H9 (cell line): ENCODE data around the gene MAPK8IP3. TPM values are rescaled to one million over a fixed set of nuclear protein-coding genes. Genes with fewer than 3 reads are reported as not detected.

Experiments
- DNase-seq: peaks from one replicate; pipeline ENCODE4 v3.0.0-alpha.2; 2017
- H2AFZ ChIP-seq: one replicate; pipeline ENCODE4 v1.6.1; 2013; ENCODE audit warnings: mild to moderate bottlenecking, low read length, control low read depth, moderate library complexity
- H2AK5ac ChIP-seq: 2 replicates; pipeline ENCODE4 v1.6.1; 2013; ENCODE audit warnings: low read length, control low read depth, mixed read lengths; ENCODE audit not compliant: insufficient read length
- H2BK120ac ChIP-seq: one replicate; pipeline ENCODE4 v1.6.1; 2013; ENCODE audit warnings: low read depth, mild to moderate bottlenecking, low read length, control low read depth, inconsistent platforms; ENCODE audit not compliant: poor library complexity, severe bottlenecking
- H2BK12ac ChIP-seq: 2 replicates; pipeline ENCODE4 v1.6.1; 2013; ENCODE audit warnings: low read length, control low read depth, mixed read lengths, low read depth; ENCODE audit not compliant: insufficient read length
- H2BK15ac ChIP-seq: 2 replicates; pipeline ENCODE4 v1.6.1; 2013; ENCODE audit warnings: low read depth, low read length, control low read depth
- H2BK20ac ChIP-seq: one replicate; pipeline ENCODE4 v1.6.1; 2013; ENCODE audit warnings: low read depth, mild to moderate bottlenecking, low read length, control low read depth, inconsistent platforms; ENCODE audit not compliant: poor library complexity, severe bottlenecking
- H2BK5ac ChIP-seq: 2 replicates; pipeline ENCODE4 v1.6.1; 2013; ENCODE audit warnings: low read length, control low read depth, mixed read lengths; ENCODE audit not compliant: insufficient read length
- H3K14ac ChIP-seq: 2 replicates; pipeline ENCODE4 v1.6.1; 2013; ENCODE audit warnings: low read length, control low read depth; ENCODE audit not compliant: insufficient read depth
- H3K18ac ChIP-seq: 2 replicates; pipeline ENCODE4 v1.6.1; 2013; ENCODE audit warnings: low read depth, mild to moderate bottlenecking, mixed read lengths, low read length, control low read depth; ENCODE audit not compliant: insufficient read length
- H3K23ac ChIP-seq: 2 replicates; pipeline ENCODE4 v1.6.1; 2013; ENCODE audit warnings: low read length, control low read depth, mixed read lengths, low read depth; ENCODE audit not compliant: insufficient read length
- H3K23me2 ChIP-seq: 2 replicates; pipeline ENCODE4 v1.6.1; 2013; ENCODE audit warnings: low read depth, mild to moderate bottlenecking, mixed read lengths, low read length, control low read depth; ENCODE audit not compliant: insufficient read length, poor library complexity, severe bottlenecking
- H3K27ac ChIP-seq: 2 replicates; pipeline ENCODE4 v1.5.1; 2013; ENCODE audit warnings: low read length, control low read depth, mixed read lengths, low read depth; ENCODE audit not compliant: insufficient read length
- H3K27me3 ChIP-seq: 2 replicates; pipeline ENCODE4 v1.6.1; 2013; ENCODE audit warnings: low read length, control low read depth, inconsistent platforms; ENCODE audit not compliant: insufficient read depth
- H3K4ac ChIP-seq: 2 replicates; pipeline ENCODE4 v1.6.1; 2013; ENCODE audit warnings: low read depth, mild to moderate bottlenecking, control low read depth, inconsistent platforms, low read length, moderate library complexity
- H3K4me1 ChIP-seq: 2 replicates; pipeline ENCODE4 v1.6.1; 2013; ENCODE audit warnings: low read length, control low read depth, inconsistent platforms; ENCODE audit not compliant: insufficient read depth
- H3K4me2 ChIP-seq: 2 replicates; pipeline ENCODE4 v1.6.1; 2013; ENCODE audit warnings: low read length, control low read depth, mixed read lengths; ENCODE audit not compliant: insufficient read length, insufficient read depth
- H3K56ac ChIP-seq: 2 replicates; pipeline ENCODE4 v1.6.1; 2013; ENCODE audit warnings: low read depth, mild to moderate bottlenecking, mixed read lengths, low read length, control low read depth; ENCODE audit not compliant: insufficient read length
- H3K79me1 ChIP-seq: 2 replicates; pipeline ENCODE4 v1.6.1; 2013; ENCODE audit warnings: low read depth, mild to moderate bottlenecking, moderate library complexity, low read length, control low read depth, inconsistent platforms; ENCODE audit not compliant: insufficient read depth, poor library complexity, severe bottlenecking
- H3K79me2 ChIP-seq: 2 replicates; pipeline ENCODE4 v1.6.1; 2013; ENCODE audit warnings: low read length, control low read depth, inconsistent platforms; ENCODE audit not compliant: insufficient read depth
- H3K9ac ChIP-seq: 2 replicates; pipeline ENCODE4 v1.6.1; 2013; ENCODE audit warnings: low read length, control low read depth, mixed read lengths; ENCODE audit not compliant: insufficient read length; ENCODE audit errors: extremely low read depth
- H3K9me3 ChIP-seq: one replicate; pipeline ENCODE4 v1.6.1; 2013; ENCODE audit warnings: low read depth, low read length, inconsistent platforms; ENCODE audit not compliant: control insufficient read depth
- H3T11ph ChIP-seq: one replicate; pipeline ENCODE4 v1.6.1; 2013; ENCODE audit warnings: mild to moderate bottlenecking, low read length, control low read depth, inconsistent platforms
- H4K20me1 ChIP-seq: one replicate; pipeline ENCODE4 v1.6.1; 2013; ENCODE audit not compliant: control insufficient read depth, insufficient read length, insufficient read depth
- H4K5ac ChIP-seq: 2 replicates; pipeline ENCODE4 v1.6.1; 2013; ENCODE audit warnings: low read depth, mild to moderate bottlenecking, mixed read lengths, low read length, control low read depth; ENCODE audit not compliant: insufficient read length
- H4K8ac ChIP-seq: replicated peaks from 2 replicates; pipeline ENCODE4 v1.6.1; 2013; ENCODE audit warnings: low read length, control low read depth, mixed read lengths, low read depth; ENCODE audit not compliant: insufficient read length
- H4K91ac ChIP-seq: 2 replicates; pipeline ENCODE4 v1.6.1; 2013; ENCODE audit warnings: low read depth, mild to moderate bottlenecking, moderate library complexity, mixed read lengths, low read length, control low read depth; ENCODE audit not compliant: insufficient read length
- H3K27ac Mint-ChIP-seq, 3 experiments: 2 replicates in 2 of 3; 3 replicates in 1 of 3; pipeline ENCODE4 v1.8.0; 2020 to 2021; ENCODE audit warnings: mixed read lengths in 3 of 3, mild to moderate bottlenecking in 1 of 3, moderate library complexity in 1 of 3
- H3K27me3 Mint-ChIP-seq: 2 replicates; pipeline ENCODE4 v1.8.0; 2021; ENCODE audit warnings: low read depth, mild to moderate bottlenecking, moderate library complexity, mixed read lengths
- H3K36me3 Mint-ChIP-seq, 3 experiments: 2 replicates in 2 of 3; 3 replicates in 1 of 3; pipeline ENCODE4 v1.8.0; 2020 to 2021; ENCODE audit warnings: low read depth in 3 of 3, mixed read lengths in 3 of 3; ENCODE audit not compliant: insufficient read depth in 1 of 3
- H3K4me1 Mint-ChIP-seq, 2 experiments: 2 replicates each; pipeline ENCODE4 v1.8.0; 2020; ENCODE audit warnings: mixed read lengths in 2 of 2
- H3K4me3 Mint-ChIP-seq, 2 experiments: 2 replicates in 1 of 2; 3 replicates in 1 of 2; pipeline ENCODE4 v1.8.0; 2020 to 2021; ENCODE audit warnings: mild to moderate bottlenecking in 2 of 2, mixed read lengths in 2 of 2, moderate library complexity in 1 of 2
- H3K9me3 Mint-ChIP-seq, 2 experiments: 2 replicates in 1 of 2; 3 replicates in 1 of 2; pipeline ENCODE4 v1.8.0; 2020; ENCODE audit warnings: mild to moderate bottlenecking in 2 of 2, mixed read lengths in 2 of 2, moderate library complexity in 1 of 2
- CTCF ChIP-seq: fragments of 200-600 bp; sonication (generic); conservative IDR thresholded peaks from 3 replicates; pipeline ENCODE4 v1.8.0; 2021; ENCODE audit warnings: antibody characterized with exemption, mild to moderate bottlenecking
- WGBS: extraction: QIAGEN DNeasy Blood & Tissue Kit; methylation state at CpG from one replicate; pipeline ENCODE4 v1.1.7; 2013; ENCODE audit warnings: missing lambda C conversion rate, low lambda C conversion rate, mixed read lengths; ENCODE audit not compliant: insufficient read length; ENCODE audit errors: extremely low coverage; 5-methylcytosine and 5-hydroxymethylcytosine counted together
- total RNA-seq: library from RNA; stranded (reverse); gene quantifications from 2 replicates; pipeline ENCODE4 v1.2.1, GENCODE V29; 2021

MAPK8IP3 gene
- total RNA-seq, 1 experiment from 2014 or later = 51.3 TPM

DNA sequence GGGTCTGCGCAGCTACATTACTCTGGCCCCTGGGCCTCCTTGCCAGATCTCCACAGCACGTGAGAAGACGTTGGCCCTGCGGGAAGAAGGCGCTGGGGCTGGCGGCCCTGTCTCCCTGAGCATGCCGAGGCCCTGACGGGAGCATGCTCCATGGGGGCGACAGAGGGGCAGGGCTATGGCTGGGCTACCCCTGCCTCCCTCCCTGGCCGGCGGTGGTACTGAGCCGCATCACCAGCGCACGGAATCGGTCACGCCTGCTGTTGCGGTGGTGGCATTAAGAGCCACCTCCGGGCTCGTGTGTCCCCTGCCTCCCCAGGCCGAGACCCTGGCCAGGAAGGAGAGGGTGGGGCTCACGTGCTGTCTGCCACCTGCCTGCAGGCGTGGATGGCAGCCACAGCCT is 28.1 kb downstream of the MAPK8IP3 start:
- Histone ChIP-seq H3K4me2 (no peak overlapping the region), H2BK5ac (no peak overlapping the region), H4K20me1 (no peaks in the 10 kb centered on the region), H3K79me2 (no peaks in the 10 kb centered on the region), H3K18ac (no peak overlapping the region), H3K27ac (no peak overlapping the region), H3K14ac (no peak overlapping the region), H4K5ac (no peak overlapping the region), H2BK20ac (no peak overlapping the region), H3K27me3 (no peaks in the 10 kb centered on the region), H2AK5ac (no peak overlapping the region), H3K4ac (no peak overlapping the region), H3K79me1 (no peaks in the 10 kb centered on the region), H4K8ac (no peak overlapping the region), H2BK120ac (no peak overlapping the region), H2BK15ac (no peak overlapping the region), H3K23ac (no peak overlapping the region), H3K23me2 (no peaks in the 10 kb centered on the region), H2AFZ (no peak overlapping the region), H3K9me3 (peaks cover 8% of the 10 kb centered on the region), H3T11ph (no peak overlapping the region), H2BK12ac (no peak overlapping the region), H3K9ac (no peak overlapping the region), H4K91ac (no peak overlapping the region), H3K56ac (no peak overlapping the region), H3K4me1 (no peaks in the 10 kb centered on the region)
- H3K4me3 Mint-ChIP-seq = no peak overlapping the region
- no peak for TF ChIP-seq CTCF
- no peak for DNase-seq
- H3K9me3 Mint-ChIP-seq = no peaks in the 10 kb centered on the region
- H3K4me1 Mint-ChIP-seq = no peaks in the 10 kb centered on the region
- no peak overlapping the region for H3K27ac Mint-ChIP-seq
- no peaks in the 10 kb centered on the region for H3K27me3 Mint-ChIP-seq
- peaks cover 0 to 9% (median 7%) of the 10 kb centered on the region in 3 experiments; a peak in 5 of 7 replicates for H3K36me3 Mint-ChIP-seq
- no CpG with 5 or more reads among the region's 22 CpGs for WGBS
